Immature natural killer cell (primary cell): Measurements from ENCODE around the gene ROBO1. TPM values are rescaled to one million over a fixed set of nuclear protein-coding genes. Genes with fewer than 3 reads are reported as not detected.
"Not testable (repeated sequence)": the region's sequence is repeated elsewhere in the genome, so short reads cannot be mapped to it uniquely, and the experiment has no call there.

Experiments used
- DNase-seq, 3 donors: peaks; one replicate each; pipeline ENCODE4 v3.0.0; 2022; ENCODE audit warnings: mixed read lengths in 1 of 3
- H3K27ac Mint-ChIP-seq, 6 donors: one replicate each; pipeline ENCODE4 v1.8.0; 2020; ENCODE audit warnings: mixed read lengths in 6 of 6, mild to moderate bottlenecking in 5 of 6, inconsistent platforms in 4 of 6, moderate library complexity in 3 of 6
- H3K27me3 Mint-ChIP-seq, 3 donors: one replicate each; pipeline ENCODE4 v1.8.0; 2020 to 2021; ENCODE audit warnings: low read depth in 3 of 3, mild to moderate bottlenecking in 3 of 3, mixed read lengths in 3 of 3, moderate library complexity in 3 of 3, inconsistent platforms in 1 of 3
- H3K36me3 Mint-ChIP-seq, 3 donors: one replicate each; pipeline ENCODE4 v1.8.0; 2020; ENCODE audit warnings: mixed read lengths in 3 of 3, inconsistent platforms in 2 of 3, mild to moderate bottlenecking in 2 of 3
- H3K4me1 Mint-ChIP-seq, 2 donors: one replicate each; pipeline ENCODE4 v1.8.0; 2020; ENCODE audit warnings: inconsistent platforms in 2 of 2, mild to moderate bottlenecking in 2 of 2, mixed read lengths in 2 of 2, moderate library complexity in 1 of 2
- H3K4me3 Mint-ChIP-seq, 5 donors: one replicate each; pipeline ENCODE4 v1.8.0; 2020; ENCODE audit warnings: mild to moderate bottlenecking in 5 of 5, mixed read lengths in 5 of 5, inconsistent platforms in 3 of 5, moderate library complexity in 3 of 5
- H3K9me3 Mint-ChIP-seq, 6 donors: one replicate each; pipeline ENCODE4 v1.8.0; 2020; ENCODE audit warnings: mild to moderate bottlenecking in 6 of 6, mixed read lengths in 6 of 6, inconsistent platforms in 4 of 6, moderate library complexity in 3 of 6
- polyA plus RNA-seq, 3 donors: library from polyadenylated mRNA; unstranded; fragments of 300-500 nt; fragmentation: Illumina TruSeq; gene quantifications; one replicate each; pipeline ENCODE4 v1.2.3, GENCODE V29; 2021

The ROBO1 gene
- polyA plus RNA-seq, 3 donors from 2014 or later = 0.63 TPM; not detected in 2

- H3K9me3 Mint-ChIP-seq = peaks cover 4 to 50% (median 22%) of the 10 kb centered on the region in 6 donors
- peaks cover 0 to 9% of the 10 kb centered on the region in 2 donors for H3K4me1 Mint-ChIP-seq
- peaks cover 0 to 2% (median 1%) of the 10 kb centered on the region in 3 donors for H3K27me3 Mint-ChIP-seq
- DNase-seq = no peak
- no peak overlapping the region for H3K27ac Mint-ChIP-seq
- peaks cover 0 to 3% (median 0%) of the 10 kb centered on the region in 3 donors for H3K36me3 Mint-ChIP-seq
- no peak overlapping the region for H3K4me3 Mint-ChIP-seq
Observed at GRCh38 chr3:78887547-78888011, 880.2 kb downstream of the ROBO1 start.

GRCh38 chr3:78887029-78887428, 880.8 kb downstream of the ROBO1 start:
- Mint-ChIP-seq H3K9me3 (peaks cover 8 to 49% (median 20%) of the 10 kb centered on the region in 6 donors), H3K36me3 (peaks cover 0 to 3% (median 0%) of the 10 kb centered on the region in 3 donors), H3K4me3 (no peak overlapping the region), H3K27me3 (peaks cover 0 to 2% (median 1%) of the 10 kb centered on the region in 3 donors), H3K27ac (no peak overlapping the region), H3K4me1 (peaks cover 0 to 9% of the 10 kb centered on the region in 2 donors)
- DNase-seq = no peak

GRCh38 chr3:78884567-78884966, 883.2 kb downstream of the ROBO1 start:
- not testable (repeated sequence) for H3K27ac Mint-ChIP-seq, H3K36me3 Mint-ChIP-seq, H3K27me3 Mint-ChIP-seq, H3K4me3 Mint-ChIP-seq, H3K4me1 Mint-ChIP-seq, DNase-seq
- peaks cover 5 to 31% (median 15%) of the 10 kb centered on the region in 6 donors for H3K9me3 Mint-ChIP-seq

GRCh38 chr3:78882251-78882650, 885.5 kb downstream of the ROBO1 start:
- Mint-ChIP-seq H3K4me1 (peaks cover 0 to 1% of the 10 kb centered on the region in 2 donors), H3K4me3 (no peak overlapping the region), H3K9me3 (peaks cover 8 to 27% (median 18%) of the 10 kb centered on the region in 6 donors), H3K27ac (no peak overlapping the region), H3K27me3 (peaks cover 0 to 2% (median 0%) of the 10 kb centered on the region in 3 donors), H3K36me3 (no peaks in the 10 kb centered on the region)
- no peak for DNase-seq

GRCh38 chr3:78881501-78881900, 886.3 kb downstream of the ROBO1 start:
- DNase-seq = no peak
- Mint-ChIP-seq H3K9me3 (peaks cover 9 to 27% (median 17%) of the 10 kb centered on the region in 6 donors), H3K27me3 (peaks cover 0 to 2% (median 0%) of the 10 kb centered on the region in 3 donors), H3K36me3 (no peaks in the 10 kb centered on the region), H3K4me3 (no peak overlapping the region), H3K4me1 (no peaks in the 10 kb centered on the region), H3K27ac (no peak overlapping the region)

GRCh38 chr3:78880603-78881461, 887.0 kb downstream of the ROBO1 start:
- no peak for DNase-seq

GRCh38 chr3:78879295-78879860, 888.4 kb downstream of the ROBO1 start:
- H3K4me1 Mint-ChIP-seq = no peaks in the 10 kb centered on the region
- H3K9me3 Mint-ChIP-seq = peaks cover 13 to 31% (median 21%) of the 10 kb centered on the region in 6 donors
- peaks cover 0 to 2% (median 0%) of the 10 kb centered on the region in 3 donors for H3K27me3 Mint-ChIP-seq
- H3K36me3 Mint-ChIP-seq = no peaks in the 10 kb centered on the region
- H3K4me3 Mint-ChIP-seq = no peak overlapping the region
- H3K27ac Mint-ChIP-seq = no peak overlapping the region
- DNase-seq = no peak

More at GRCh38 chr3:78880603-78881461, 887.0 kb downstream of the ROBO1 start:
- H3K36me3 Mint-ChIP-seq = no peaks in the 10 kb centered on the region
- H3K27ac Mint-ChIP-seq = no peak overlapping the region
- H3K9me3 Mint-ChIP-seq = peaks cover 12 to 28% (median 18%) of the 10 kb centered on the region in 6 donors
- no peak overlapping the region for H3K4me3 Mint-ChIP-seq
- H3K27me3 Mint-ChIP-seq = peaks cover 0 to 2% (median 0%) of the 10 kb centered on the region in 3 donors
- no peaks in the 10 kb centered on the region for H3K4me1 Mint-ChIP-seq

GRCh38 chr3:78878789-78879188, 889.0 kb downstream of the ROBO1 start:
- Mint-ChIP-seq H3K27me3 (no peaks in the 10 kb centered on the region), H3K4me1 (no peaks in the 10 kb centered on the region), H3K9me3 (peaks cover 10 to 32% (median 19%) of the 10 kb centered on the region in 6 donors), H3K4me3 (no peak overlapping the region), H3K36me3 (no peaks in the 10 kb centered on the region), H3K27ac (no peak overlapping the region)
- DNase-seq = no peak

- Mint-ChIP-seq H3K4me3 (no peak overlapping the region), H3K36me3 (no peaks in the 10 kb centered on the region), H3K27ac (no peak overlapping the region), H3K9me3 (peaks cover 13 to 40% (median 21%) of the 10 kb centered on the region in 6 donors), H3K27me3 (no peaks in the 10 kb centered on the region), H3K4me1 (no peaks in the 10 kb centered on the region)
- DNase-seq = no peak
Observed at GRCh38 chr3:78878011-78878410, 889.8 kb downstream of the ROBO1 start.

- Mint-ChIP-seq H3K4me3 (no peak overlapping the region), H3K9me3 (peaks cover 13 to 33% (median 24%) of the 10 kb centered on the region in 6 donors)
Observed at GRCh38 chr3:78875851-78876250, 891.9 kb downstream of the ROBO1 start.

GRCh38 chr3:78875436-78875835, 892.4 kb downstream of the ROBO1 start:
- H3K4me3 Mint-ChIP-seq = no peak overlapping the region
- H3K27ac Mint-ChIP-seq = no peak overlapping the region
- H3K4me1 Mint-ChIP-seq = no peaks in the 10 kb centered on the region
- peaks cover 13 to 33% (median 24%) of the 10 kb centered on the region in 6 donors for H3K9me3 Mint-ChIP-seq
- H3K27me3 Mint-ChIP-seq = no peaks in the 10 kb centered on the region
- H3K36me3 Mint-ChIP-seq = no peaks in the 10 kb centered on the region
- no peak for DNase-seq

More at GRCh38 chr3:78875851-78876250, 891.9 kb downstream of the ROBO1 start:
- H3K27ac Mint-ChIP-seq = no peak overlapping the region
- DNase-seq = no peak
- H3K36me3 Mint-ChIP-seq = no peaks in the 10 kb centered on the region
- no peaks in the 10 kb centered on the region for H3K4me1 Mint-ChIP-seq
- H3K27me3 Mint-ChIP-seq = no peaks in the 10 kb centered on the region

- H3K9me3 Mint-ChIP-seq = peaks cover 13 to 44% (median 23%) of the 10 kb centered on the region in 6 donors
- no peaks in the 10 kb centered on the region for H3K27me3 Mint-ChIP-seq
- no peaks in the 10 kb centered on the region for H3K4me1 Mint-ChIP-seq
- no peak overlapping the region for H3K4me3 Mint-ChIP-seq
- H3K36me3 Mint-ChIP-seq = no peaks in the 10 kb centered on the region
- no peak overlapping the region for H3K27ac Mint-ChIP-seq
- DNase-seq = no peak
Observed at GRCh38 chr3:78873641-78874040, 894.2 kb downstream of the ROBO1 start.

GRCh38 chr3:78872195-78872594, 895.6 kb downstream of the ROBO1 start:
- Mint-ChIP-seq H3K27ac (no peak overlapping the region), H3K4me3 (no peak overlapping the region), H3K36me3 (no peaks in the 10 kb centered on the region), H3K27me3 (no peaks in the 10 kb centered on the region), H3K4me1 (no peaks in the 10 kb centered on the region), H3K9me3 (peaks cover 13 to 48% (median 20%) of the 10 kb centered on the region in 6 donors)
- DNase-seq = no peak

GRCh38 chr3:78871048-78871447, 896.8 kb downstream of the ROBO1 start:
- Mint-ChIP-seq H3K4me3 (no peak overlapping the region), H3K9me3 (peaks cover 8 to 47% (median 19%) of the 10 kb centered on the region in 6 donors), H3K27me3 (no peaks in the 10 kb centered on the region), H3K27ac (no peak overlapping the region), H3K36me3 (no peaks in the 10 kb centered on the region), H3K4me1 (no peaks in the 10 kb centered on the region)
- no peak for DNase-seq
